Gastroesophageal sphincter (tissue), 4 donors: ENCODE data around the gene ERCC5. TPM values are rescaled to one million over a fixed set of nuclear protein-coding genes. Genes with fewer than 3 reads are reported as not detected.

Experiments used
- ATAC-seq: fragments of 150-250 bp; one replicate; pipeline ENCODE4 v1.9.1; 2016; ENCODE audit warnings: mild to moderate bottlenecking, moderate library complexity
- H3K27ac ChIP-seq, 4 donors: fragments of 200-600 bp; sonication (generic) in 3 of 4; 1 replicate in 3 of 4; 2 replicates in 1 of 4; pipeline ENCODE4 v1.5.1; 2016 to 2019
- H3K27me3 ChIP-seq: fragments of 200-600 bp; sonication (generic); one replicate; pipeline ENCODE4 v1.5.1; 2019
- H3K36me3 ChIP-seq, 2 donors: fragments of 200-600 bp; sonication (generic); one replicate each; pipeline ENCODE4 v1.5.1; 2019; ENCODE audit warnings: control low read depth in 1 of 2
- H3K4me1 ChIP-seq, 3 donors: fragments of 200-600 bp; sonication (generic); 1 replicate in 2 of 3; 2 replicates in 1 of 3; pipeline ENCODE4 v1.5.1; 2016 to 2019; ENCODE audit warnings: control low read depth in 2 of 3
- H3K4me3 ChIP-seq, 2 donors: fragments of 200-600 bp; sonication (generic); one replicate each; pipeline ENCODE4 v1.5.1; 2019; ENCODE audit warnings: mild to moderate bottlenecking in 1 of 2, moderate library complexity in 1 of 2
- H3K9me3 ChIP-seq, 3 donors: fragments of 200-600 bp; sonication (generic); one replicate each; pipeline ENCODE4 v1.5.1; 2017 to 2019; ENCODE audit warnings: control low read depth in 2 of 3
- CTCF ChIP-seq, 4 experiments: fragments of 200-600 bp in 2 of 4; fragments of 450-650 bp in 2 of 4; sonication (generic) in 1 of 4; IDR thresholded peaks; one replicate each; pipeline ENCODE4 v1.5.1; 2017 to 2019; ENCODE audit warnings: antibody characterized with exemption in 4 of 4, mild to moderate bottlenecking in 2 of 4, moderate library complexity in 2 of 4
- EP300 ChIP-seq: sonication (generic); formaldehyde crosslinking; IDR thresholded peaks from one replicate; pipeline ENCODE4 v1.6.1; 2017; ENCODE audit warnings: antibody characterized with exemption, mild to moderate bottlenecking
- POLR2A ChIP-seq, 2 donors: fragments of 450-650 bp; IDR thresholded peaks; one replicate each; pipeline ENCODE4 v1.6.1; 2017; ENCODE audit warnings: antibody characterized with exemption in 2 of 2, mild to moderate bottlenecking in 2 of 2, moderate library complexity in 1 of 2
- POLR2AphosphoS5 ChIP-seq: sonication (generic); formaldehyde crosslinking; IDR thresholded peaks from one replicate; pipeline ENCODE4 v1.6.1; 2017; ENCODE audit warnings: antibody characterized with exemption
- WGBS, 2 donors: methylation state at CpG; one replicate each; pipeline ENCODE4 v1.1.5; 2018; ENCODE audit warnings: low coverage in 1 of 2; 5-methylcytosine and 5-hydroxymethylcytosine counted together
- total RNA-seq, 4 donors: library from RNA; depleted of rRNA; stranded (reverse); fragments of >200 nt; gene quantifications; one replicate each; pipeline ENCODE4 v1.1.0, GENCODE V29; 2016

ERCC5 gene
- total RNA-seq, 4 donors from 2014 or later, result 57.5 to 75.6 (median 65.2) TPM

- ATAC-seq, result no peak
- Histone ChIP-seq H3K27me3 (no peaks in the 10 kb centered on the region), H3K9me3 (no peaks in the 10 kb centered on the region), H3K4me1 (no peaks in the 10 kb centered on the region), H3K4me3 (no peak overlapping the region), H3K36me3 (no peaks in the 10 kb centered on the region), H3K27ac (no peak overlapping the region)
- TF ChIP-seq POLR2A (IDR thresholded peaks at IDR 0.05), result no peak
- TF ChIP-seq POLR2AphosphoS5, result no peak
- no peak for TF ChIP-seq EP300
- no peak for TF ChIP-seq CTCF (IDR thresholded peaks at IDR 0.05)
Observed at GRCh38 chr13:102901056-102901455, 55.2 kb downstream of the ERCC5 start.

DNA sequence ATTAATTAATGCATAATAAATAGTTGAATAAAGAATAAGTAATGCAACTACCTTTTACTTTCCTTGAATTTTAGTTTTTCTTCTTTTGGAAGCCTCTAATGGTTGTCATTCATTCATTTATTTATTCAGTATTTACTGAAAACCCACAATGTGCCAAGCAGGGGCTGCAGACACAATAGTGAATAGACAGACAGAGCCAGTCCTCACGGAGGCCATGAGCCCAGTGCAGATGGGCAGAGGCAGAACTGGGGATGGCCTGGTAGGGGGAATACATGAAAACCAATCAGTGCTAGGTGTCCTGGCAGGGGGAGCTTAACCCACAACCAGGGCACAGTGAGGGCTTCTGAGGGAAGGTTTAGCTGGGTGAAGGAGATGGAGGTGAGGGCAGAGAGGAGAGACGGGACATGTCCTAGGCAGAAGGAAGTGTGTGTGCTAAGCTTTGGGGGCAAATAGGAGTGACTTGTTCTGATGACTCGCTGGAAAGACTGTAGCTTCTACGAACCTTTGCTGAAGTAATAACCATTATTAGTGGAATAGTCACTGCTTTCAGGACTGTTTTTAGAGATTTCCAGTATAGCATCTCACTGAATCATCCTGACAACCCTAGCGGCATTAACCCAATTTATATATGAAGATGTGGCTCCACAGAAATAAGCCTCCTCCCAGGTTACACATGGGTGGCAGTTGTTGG, 55.9 kb downstream of the ERCC5 start:
- no peaks in the 10 kb centered on the region for H3K36me3 ChIP-seq
- no peak for TF ChIP-seq POLR2AphosphoS5
- TF ChIP-seq CTCF (IDR thresholded peaks at IDR 0.05), result no peak
- no peak for TF ChIP-seq POLR2A (IDR thresholded peaks at IDR 0.05)
- no peak for TF ChIP-seq EP300
- no peaks in the 10 kb centered on the region for H3K4me1 ChIP-seq
- H3K27me3 ChIP-seq, result no peaks in the 10 kb centered on the region
- no peaks in the 10 kb centered on the region for H3K9me3 ChIP-seq
- WGBS, 2 donors, result 82 to 93% methylated on average over 3 to 4 of the region's 5 CpGs
- no peak for ATAC-seq
- no peak overlapping the region for H3K4me3 ChIP-seq
- H3K27ac ChIP-seq, result no peak overlapping the region

GRCh38 chr13:102902789-102903347, 57.0 kb downstream of the ERCC5 start:
- no peaks in the 10 kb centered on the region for H3K4me1 ChIP-seq
- no peaks in the 10 kb centered on the region for H3K27me3 ChIP-seq
- H3K4me3 ChIP-seq, result no peak overlapping the region
- 77 to 85% methylated on average over 5 to 8 of the region's 12 CpGs for WGBS, 2 donors
- H3K27ac ChIP-seq, result no peak overlapping the region
- no peaks in the 10 kb centered on the region for H3K9me3 ChIP-seq
- no peaks in the 10 kb centered on the region for H3K36me3 ChIP-seq
- TF ChIP-seq EP300 (no peak), POLR2A (IDR thresholded peaks at IDR 0.05) (no peak), POLR2AphosphoS5 (no peak), CTCF (IDR thresholded peaks at IDR 0.05) (no peak)
- ATAC-seq, result no peak

GRCh38 chr13:102903659-102904407, 58.0 kb downstream of the ERCC5 start:
- 48 to 54% methylated on average over 14 of the region's 14 CpGs for WGBS, 2 donors
- no peak overlapping the region for H3K27ac ChIP-seq
- no peaks in the 10 kb centered on the region for H3K4me1 ChIP-seq
- ATAC-seq, result no peak
- H3K4me3 ChIP-seq, result no peak overlapping the region
- no peaks in the 10 kb centered on the region for H3K36me3 ChIP-seq
- H3K9me3 ChIP-seq, result no peaks in the 10 kb centered on the region
- H3K27me3 ChIP-seq, result no peaks in the 10 kb centered on the region
- TF ChIP-seq EP300 (no peak), CTCF (IDR thresholded peaks at IDR 0.05) (no peak), POLR2A (IDR thresholded peaks at IDR 0.05) (no peak), POLR2AphosphoS5 (no peak)
